ENCODE results near the gene TMEM225B.
A peak's percentile ranks its signal among the peaks of the same experiment; 100 is the strongest.

DNA sequence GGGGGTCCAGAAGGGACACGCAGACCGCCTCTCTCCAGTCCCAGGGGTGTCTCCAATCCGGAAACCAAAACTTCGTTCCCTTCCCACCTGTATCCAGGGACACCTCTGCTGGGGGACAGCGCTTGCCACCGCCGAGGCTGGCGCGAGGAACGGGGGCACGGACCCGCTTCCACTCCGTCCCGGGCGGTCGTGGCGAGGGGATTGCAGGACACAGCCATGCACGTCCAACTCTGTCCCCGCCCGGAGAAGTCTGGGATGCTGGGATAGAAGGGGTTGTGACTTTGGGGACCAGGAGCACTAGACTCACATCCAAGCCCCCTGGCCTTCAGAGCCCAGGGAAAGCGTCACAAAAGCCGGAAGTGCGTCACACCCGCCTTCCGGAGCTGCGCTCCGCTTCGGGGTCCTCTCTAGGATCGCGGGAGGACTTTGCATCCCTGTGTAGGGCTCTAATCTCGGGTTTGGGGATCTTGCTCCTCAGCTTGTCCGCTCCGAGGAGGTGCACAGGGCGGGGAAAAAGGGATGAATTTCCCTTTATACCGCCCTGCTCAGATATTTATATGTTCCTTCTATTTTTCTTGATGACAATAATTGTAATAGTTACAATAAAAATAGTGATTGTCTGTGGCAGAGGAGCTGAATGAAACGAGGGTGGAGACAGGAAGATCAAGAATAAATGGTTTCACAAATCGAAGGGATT lies 46.2 kb upstream of the TMEM225B start, which contains the start of gene FAM200A:
- TF ChIP-seq, protein P1, sequence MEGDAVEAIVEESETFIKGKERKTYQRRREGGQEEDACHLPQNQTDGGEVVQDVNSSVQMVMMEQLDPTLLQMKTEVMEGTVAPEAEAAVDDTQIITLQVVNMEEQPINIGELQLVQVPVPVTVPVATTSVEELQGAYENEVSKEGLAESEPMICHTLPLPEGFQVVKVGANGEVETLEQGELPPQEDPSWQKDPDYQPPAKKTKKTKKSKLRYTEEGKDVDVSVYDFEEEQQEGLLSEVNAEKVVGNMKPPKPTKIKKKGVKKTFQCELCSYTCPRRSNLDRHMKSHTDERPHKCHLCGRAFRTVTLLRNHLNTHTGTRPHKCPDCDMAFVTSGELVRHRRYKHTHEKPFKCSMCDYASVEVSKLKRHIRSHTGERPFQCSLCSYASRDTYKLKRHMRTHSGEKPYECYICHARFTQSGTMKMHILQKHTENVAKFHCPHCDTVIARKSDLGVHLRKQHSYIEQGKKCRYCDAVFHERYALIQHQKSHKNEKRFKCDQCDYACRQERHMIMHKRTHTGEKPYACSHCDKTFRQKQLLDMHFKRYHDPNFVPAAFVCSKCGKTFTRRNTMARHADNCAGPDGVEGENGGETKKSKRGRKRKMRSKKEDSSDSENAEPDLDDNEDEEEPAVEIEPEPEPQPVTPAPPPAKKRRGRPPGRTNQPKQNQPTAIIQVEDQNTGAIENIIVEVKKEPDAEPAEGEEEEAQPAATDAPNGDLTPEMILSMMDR (IDR thresholded peaks at IDR 0.05): no peak
- peak; percentile 92 for TF ChIP-seq POLR2A (IDR thresholded peaks at IDR 0.05)

All from ovary (tissue), 3 donors.